ENCODE results near the gene HSD17B1. TPM values are rescaled to one million over a fixed set of nuclear protein-coding genes. Genes with fewer than 3 reads are reported as not detected.

HSD17B1 gene
- total and polyA plus RNA-seq, 2 of the 13 experiments (the other 11 are each of a cell fraction or from before 2014, with no cell fraction given) = 0.54 to 0.93 TPM

DNA sequence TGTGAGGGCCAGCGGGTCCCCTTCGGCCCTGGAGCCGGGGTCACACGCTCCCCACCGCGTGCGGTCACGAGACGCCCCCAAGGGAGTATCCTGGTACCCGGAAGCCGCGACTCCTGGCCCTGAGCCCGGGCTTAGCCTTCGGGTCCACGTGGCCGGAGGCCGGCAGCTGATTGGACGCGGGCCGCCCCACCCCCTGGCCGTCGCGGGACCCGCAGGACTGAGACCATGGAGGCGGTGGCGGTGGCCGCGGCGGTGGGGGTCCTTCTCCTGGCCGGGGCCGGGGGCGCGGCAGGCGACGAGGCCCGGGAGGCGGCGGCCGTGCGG lies 16.7 kb upstream of the HSD17B1 start, which contains the start of gene NAGLU (continued):
- TF ChIP-seq, protein P1, sequence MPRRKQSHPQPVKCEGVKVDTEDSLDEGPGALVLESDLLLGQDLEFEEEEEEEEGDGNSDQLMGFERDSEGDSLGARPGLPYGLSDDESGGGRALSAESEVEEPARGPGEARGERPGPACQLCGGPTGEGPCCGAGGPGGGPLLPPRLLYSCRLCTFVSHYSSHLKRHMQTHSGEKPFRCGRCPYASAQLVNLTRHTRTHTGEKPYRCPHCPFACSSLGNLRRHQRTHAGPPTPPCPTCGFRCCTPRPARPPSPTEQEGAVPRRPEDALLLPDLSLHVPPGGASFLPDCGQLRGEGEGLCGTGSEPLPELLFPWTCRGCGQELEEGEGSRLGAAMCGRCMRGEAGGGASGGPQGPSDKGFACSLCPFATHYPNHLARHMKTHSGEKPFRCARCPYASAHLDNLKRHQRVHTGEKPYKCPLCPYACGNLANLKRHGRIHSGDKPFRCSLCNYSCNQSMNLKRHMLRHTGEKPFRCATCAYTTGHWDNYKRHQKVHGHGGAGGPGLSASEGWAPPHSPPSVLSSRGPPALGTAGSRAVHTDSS (CRISPR knock-in tag; conservative IDR thresholded peaks at IDR 0.05) = peak; percentile 30; the same call in 1 of the 2 replicates
- TF ChIP-seq, protein P2, sequence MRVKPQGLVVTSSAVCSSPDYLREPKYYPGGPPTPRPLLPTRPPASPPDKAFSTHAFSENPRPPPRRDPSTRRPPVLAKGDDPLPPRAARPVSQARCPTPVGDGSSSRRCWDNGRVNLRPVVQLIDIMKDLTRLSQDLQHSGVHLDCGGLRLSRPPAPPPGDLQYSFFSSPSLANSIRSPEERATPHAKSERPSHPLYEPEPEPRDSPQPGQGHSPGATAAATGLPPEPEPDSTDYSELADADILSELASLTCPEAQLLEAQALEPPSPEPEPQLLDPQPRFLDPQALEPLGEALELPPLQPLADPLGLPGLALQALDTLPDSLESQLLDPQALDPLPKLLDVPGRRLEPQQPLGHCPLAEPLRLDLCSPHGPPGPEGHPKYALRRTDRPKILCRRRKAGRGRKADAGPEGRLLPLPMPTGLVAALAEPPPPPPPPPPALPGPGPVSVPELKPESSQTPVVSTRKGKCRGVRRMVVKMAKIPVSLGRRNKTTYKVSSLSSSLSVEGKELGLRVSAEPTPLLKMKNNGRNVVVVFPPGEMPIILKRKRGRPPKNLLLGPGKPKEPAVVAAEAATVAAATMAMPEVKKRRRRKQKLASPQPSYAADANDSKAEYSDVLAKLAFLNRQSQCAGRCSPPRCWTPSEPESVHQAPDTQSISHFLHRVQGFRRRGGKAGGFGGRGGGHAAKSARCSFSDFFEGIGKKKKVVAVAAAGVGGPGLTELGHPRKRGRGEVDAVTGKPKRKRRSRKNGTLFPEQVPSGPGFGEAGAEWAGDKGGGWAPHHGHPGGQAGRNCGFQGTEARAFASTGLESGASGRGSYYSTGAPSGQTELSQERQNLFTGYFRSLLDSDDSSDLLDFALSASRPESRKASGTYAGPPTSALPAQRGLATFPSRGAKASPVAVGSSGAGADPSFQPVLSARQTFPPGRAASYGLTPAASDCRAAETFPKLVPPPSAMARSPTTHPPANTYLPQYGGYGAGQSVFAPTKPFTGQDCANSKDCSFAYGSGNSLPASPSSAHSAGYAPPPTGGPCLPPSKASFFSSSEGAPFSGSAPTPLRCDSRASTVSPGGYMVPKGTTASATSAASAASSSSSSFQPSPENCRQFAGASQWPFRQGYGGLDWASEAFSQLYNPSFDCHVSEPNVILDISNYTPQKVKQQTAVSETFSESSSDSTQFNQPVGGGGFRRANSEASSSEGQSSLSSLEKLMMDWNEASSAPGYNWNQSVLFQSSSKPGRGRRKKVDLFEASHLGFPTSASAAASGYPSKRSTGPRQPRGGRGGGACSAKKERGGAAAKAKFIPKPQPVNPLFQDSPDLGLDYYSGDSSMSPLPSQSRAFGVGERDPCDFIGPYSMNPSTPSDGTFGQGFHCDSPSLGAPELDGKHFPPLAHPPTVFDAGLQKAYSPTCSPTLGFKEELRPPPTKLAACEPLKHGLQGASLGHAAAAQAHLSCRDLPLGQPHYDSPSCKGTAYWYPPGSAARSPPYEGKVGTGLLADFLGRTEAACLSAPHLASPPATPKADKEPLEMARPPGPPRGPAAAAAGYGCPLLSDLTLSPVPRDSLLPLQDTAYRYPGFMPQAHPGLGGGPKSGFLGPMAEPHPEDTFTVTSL (CRISPR knock-in tag; IDR thresholded peaks at IDR 0.05; ENCODE audit: borderline replicate concordance) = 0 out of 2 replicates have a peak, but pooled peaks have one; percentile 46
- no peak for TF ChIP-seq ZNF839 (CRISPR knock-in tag; IDR thresholded peaks at IDR 0.05; ENCODE audit: borderline replicate concordance)
- TF ChIP-seq TARDBP (CRISPR knock-in tag; IDR thresholded peaks at IDR 0.05) = peak; percentile 68; the same call in 1 of the 2 replicates
- TF ChIP-seq, protein P3, sequence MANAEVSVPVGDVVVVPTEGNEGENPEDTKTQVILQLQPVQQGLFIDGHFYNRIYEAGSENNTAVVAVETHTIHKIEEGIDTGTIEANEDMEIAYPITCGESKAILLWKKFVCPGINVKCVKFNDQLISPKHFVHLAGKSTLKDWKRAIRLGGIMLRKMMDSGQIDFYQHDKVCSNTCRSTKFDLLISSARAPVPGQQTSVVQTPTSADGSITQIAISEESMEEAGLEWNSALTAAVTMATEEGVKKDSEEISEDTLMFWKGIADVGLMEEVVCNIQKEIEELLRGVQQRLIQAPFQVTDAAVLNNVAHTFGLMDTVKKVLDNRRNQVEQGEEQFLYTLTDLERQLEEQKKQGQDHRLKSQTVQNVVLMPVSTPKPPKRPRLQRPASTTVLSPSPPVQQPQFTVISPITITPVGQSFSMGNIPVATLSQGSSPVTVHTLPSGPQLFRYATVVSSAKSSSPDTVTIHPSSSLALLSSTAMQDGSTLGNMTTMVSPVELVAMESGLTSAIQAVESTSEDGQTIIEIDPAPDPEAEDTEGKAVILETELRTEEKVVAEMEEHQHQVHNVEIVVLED (CRISPR knock-in tag; IDR thresholded peaks at IDR 0.05; ENCODE audit: borderline replicate concordance) = peak; percentile 7; the same call in 1 of the 2 replicates
- peak; percentile 79 for TF ChIP-seq ZNF777 (CRISPR knock-in tag; IDR thresholded peaks at IDR 0.05)
- peak; percentile 81; the same call in 1 of the 2 replicates for TF ChIP-seq ZSCAN12 (CRISPR knock-in tag; IDR thresholded peaks at IDR 0.05)
- no peak for TF ChIP-seq TMF1 (CRISPR knock-in tag; IDR thresholded peaks at IDR 0.05; ENCODE audit: low read depth)
- TF ChIP-seq SMAD1 (CRISPR knock-in tag; IDR thresholded peaks at IDR 0.05; ENCODE audit: borderline replicate concordance, low read depth) = no peak
- TF ChIP-seq NFIC (IDR thresholded peaks at IDR 0.05; ENCODE audit: low read length) = no peak
- TF ChIP-seq ZNF782 (CRISPR knock-in tag; IDR thresholded peaks at IDR 0.05; ENCODE audit: borderline replicate concordance) = no peak
- TF ChIP-seq ZKSCAN5 (CRISPR knock-in tag; IDR thresholded peaks at IDR 0.05) = no peak
- TF ChIP-seq, protein P4, sequence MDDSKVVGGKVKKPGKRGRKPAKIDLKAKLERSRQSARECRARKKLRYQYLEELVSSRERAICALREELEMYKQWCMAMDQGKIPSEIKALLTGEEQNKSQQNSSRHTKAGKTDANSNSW (CRISPR knock-in tag; IDR thresholded peaks at IDR 0.05; ENCODE audit: borderline replicate concordance) = no peak
- TF ChIP-seq NFRKB (IDR thresholded peaks at IDR 0.05) = no peak
- 0 out of 2 replicates have a peak, but pooled peaks have one; percentile 37 for TF ChIP-seq ZNF746 (CRISPR knock-in tag; IDR thresholded peaks at IDR 0.05)
- TF ChIP-seq NFYC (CRISPR knock-in tag; IDR thresholded peaks at IDR 0.05) = peak; percentile 88
- peak; percentile 95 for TF ChIP-seq ZBTB7B (CRISPR knock-in tag; IDR thresholded peaks at IDR 0.05)
- TF ChIP-seq, protein P5, sequence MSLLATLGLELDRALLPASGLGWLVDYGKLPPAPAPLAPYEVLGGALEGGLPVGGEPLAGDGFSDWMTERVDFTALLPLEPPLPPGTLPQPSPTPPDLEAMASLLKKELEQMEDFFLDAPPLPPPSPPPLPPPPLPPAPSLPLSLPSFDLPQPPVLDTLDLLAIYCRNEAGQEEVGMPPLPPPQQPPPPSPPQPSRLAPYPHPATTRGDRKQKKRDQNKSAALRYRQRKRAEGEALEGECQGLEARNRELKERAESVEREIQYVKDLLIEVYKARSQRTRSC (CRISPR knock-in tag; IDR thresholded peaks at IDR 0.05; ENCODE audit: low read depth) = no peak
- no peak for TF ChIP-seq ZNF772 (CRISPR knock-in tag; IDR thresholded peaks at IDR 0.05)
